HG02885 (cell line): ENCODE results near the gene ASS1.
"Not testable (repeated sequence)": the region's sequence is repeated elsewhere in the genome, so short reads cannot be mapped to it uniquely, and the experiment has no call there.

ENCODE experiments used
- ATAC-seq: cut with Tn5 transposase; IDR thresholded peaks from one replicate; pipeline ENCODE4 v1.9.1; 2021; ENCODE audit warnings: mild to moderate bottlenecking; ENCODE audit not compliant: unreplicated experiment, poor library complexity

The ASS1 gene

GRCh38 chr9:130432796-130433167, 12.0 kb upstream of the ASS1 start:
- ATAC-seq: no peak

GRCh38 chr9:130433168-130433946, 11.4 kb upstream of the ASS1 start:
- ATAC-seq: no peak

GRCh38 chr9:130433947-130434262, 10.9 kb upstream of the ASS1 start:
- ATAC-seq: no peak

- not testable (repeated sequence) for ATAC-seq
Measured at GRCh38 chr9:130434656-130435055, 10.1 kb upstream of the ASS1 start.

DNA sequence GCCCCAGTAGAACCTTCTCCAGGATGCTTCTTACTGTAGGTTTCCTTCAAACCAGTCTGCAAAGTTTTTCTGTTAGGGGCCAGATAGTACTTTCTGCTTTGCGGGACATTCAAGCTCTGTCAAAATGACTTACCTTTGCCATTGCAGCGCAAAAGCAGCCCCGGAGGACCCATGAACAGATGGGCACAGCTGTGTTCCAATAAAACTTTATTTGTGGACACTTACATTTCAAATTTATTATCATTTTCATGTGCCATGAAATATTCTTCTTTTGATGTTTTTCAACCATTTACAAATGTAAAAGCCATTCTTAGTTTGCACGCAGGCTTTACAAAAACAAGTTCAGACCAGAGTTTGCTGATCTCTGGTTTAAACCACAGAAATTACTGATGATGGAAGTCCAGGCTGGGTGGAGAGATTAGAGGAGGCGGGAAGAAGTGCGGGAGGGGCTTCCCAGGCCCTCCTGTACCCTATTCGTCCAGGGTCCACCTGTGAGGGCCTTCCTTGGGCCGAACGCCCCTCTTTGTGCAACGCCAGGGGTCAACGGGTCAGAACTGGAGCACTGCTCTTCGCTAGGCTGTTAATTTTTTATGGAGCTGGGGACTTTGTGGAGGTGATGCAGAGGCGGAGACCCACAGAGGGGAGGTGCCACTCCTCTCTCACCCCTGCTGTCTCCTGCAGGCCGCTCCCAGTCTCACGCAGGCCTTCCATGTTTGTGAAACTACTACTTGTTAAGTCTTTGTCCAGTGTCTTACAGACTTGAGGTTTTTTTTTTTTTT, 7.6 kb upstream of the ASS1 start:
- ATAC-seq: no peak

DNA sequence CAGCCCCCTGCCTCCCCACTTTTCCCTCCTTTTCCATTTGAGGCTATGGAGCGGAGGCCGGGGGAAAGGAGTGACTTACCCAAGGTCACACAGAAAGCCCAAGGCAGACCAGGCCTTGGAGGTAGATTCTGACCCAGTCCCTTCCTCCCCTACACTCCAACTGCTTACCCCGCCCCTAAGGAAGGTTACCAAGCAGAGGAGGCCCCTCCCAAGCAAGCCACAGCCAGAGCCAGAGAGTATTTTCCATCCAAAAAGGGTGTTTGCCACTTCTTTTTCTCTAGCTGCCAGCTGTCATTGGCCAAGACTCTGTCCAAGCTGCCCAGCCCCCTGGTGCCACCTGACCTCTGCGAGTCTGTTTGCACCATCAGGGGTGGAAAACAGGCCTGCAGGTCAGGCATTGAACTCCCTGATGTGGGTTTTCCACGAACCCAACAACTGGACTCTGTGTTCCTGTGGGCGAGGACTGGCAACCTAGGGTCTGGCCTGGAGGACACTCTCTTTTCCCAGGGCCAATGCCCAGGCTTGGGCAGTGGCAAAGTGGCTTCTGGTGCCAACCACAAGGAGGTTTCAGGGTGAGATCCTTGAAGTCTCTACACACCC, 6.3 kb upstream of the ASS1 start:
- ATAC-seq: no peak

DNA sequence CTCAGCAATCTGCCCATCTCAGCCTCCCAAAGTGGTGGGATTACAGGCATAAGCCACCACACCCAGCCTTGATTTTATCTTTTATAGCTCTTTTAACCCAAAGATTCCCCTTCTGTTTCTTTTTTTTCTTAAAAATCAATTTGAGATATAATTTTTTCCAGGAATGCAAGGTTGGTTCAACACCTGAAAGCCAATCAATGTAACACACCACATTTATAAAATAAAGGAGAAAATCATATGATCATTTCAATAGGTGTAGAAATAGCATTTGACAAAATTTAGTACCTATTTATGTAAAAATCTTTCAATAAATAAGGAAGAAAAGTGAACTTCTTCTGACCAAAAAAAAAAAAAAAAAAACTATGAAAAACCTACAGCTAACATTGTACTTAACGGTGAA, 3.7 kb upstream of the ASS1 start:
- no peak for ATAC-seq

GRCh38 chr9:130442746-130443455, 1.9 kb upstream of the ASS1 start:
- no peak for ATAC-seq

GRCh38 chr9:130443456-130443801, 1.3 kb upstream of the ASS1 start:
- ATAC-seq: no peak

GRCh38 chr9:130443840-130444492, 795 bp upstream of the ASS1 start:
- ATAC-seq: no peak

GRCh38 chr9:130445268-130445983, 665 bp downstream of the ASS1 start:
- no peak for ATAC-seq

DNA sequence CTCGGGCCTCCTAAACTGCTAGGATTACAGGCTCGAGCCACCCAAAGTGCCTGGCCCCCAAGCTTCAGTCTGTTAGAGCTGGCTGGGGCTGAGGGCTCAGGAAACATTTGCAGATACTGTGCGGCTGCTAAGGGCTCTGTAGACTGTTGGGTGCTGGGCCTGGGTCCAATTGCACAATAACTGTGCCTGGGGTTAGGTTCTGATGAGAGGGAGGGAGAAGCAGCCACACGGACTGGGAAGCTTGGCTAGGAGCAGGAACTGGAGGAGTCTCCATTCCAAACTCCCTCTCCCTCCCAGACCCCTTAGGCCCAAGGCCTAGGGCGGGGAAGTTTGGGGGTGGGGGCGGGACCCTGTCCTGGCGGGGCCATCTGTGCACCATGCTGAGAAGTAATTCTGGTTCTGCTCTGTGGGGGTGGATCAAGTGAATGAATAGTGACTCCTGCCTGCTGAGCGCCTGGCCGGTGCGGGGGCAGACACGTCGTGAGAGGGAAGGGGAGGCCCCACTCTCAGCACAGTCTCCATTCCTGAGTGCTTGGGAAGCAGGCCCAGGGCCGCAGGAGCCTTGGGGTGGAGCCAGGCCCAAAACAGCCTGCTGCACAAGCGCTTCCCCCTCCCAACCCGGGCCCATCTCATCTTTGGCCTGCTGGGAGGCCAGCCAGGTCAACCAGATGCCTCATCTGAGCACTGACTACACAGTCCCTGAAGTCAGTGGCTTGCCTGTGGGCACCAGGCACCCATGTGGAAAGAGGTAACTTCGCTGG, 1.5 kb downstream of the ASS1 start:
- ATAC-seq: no peak

DNA sequence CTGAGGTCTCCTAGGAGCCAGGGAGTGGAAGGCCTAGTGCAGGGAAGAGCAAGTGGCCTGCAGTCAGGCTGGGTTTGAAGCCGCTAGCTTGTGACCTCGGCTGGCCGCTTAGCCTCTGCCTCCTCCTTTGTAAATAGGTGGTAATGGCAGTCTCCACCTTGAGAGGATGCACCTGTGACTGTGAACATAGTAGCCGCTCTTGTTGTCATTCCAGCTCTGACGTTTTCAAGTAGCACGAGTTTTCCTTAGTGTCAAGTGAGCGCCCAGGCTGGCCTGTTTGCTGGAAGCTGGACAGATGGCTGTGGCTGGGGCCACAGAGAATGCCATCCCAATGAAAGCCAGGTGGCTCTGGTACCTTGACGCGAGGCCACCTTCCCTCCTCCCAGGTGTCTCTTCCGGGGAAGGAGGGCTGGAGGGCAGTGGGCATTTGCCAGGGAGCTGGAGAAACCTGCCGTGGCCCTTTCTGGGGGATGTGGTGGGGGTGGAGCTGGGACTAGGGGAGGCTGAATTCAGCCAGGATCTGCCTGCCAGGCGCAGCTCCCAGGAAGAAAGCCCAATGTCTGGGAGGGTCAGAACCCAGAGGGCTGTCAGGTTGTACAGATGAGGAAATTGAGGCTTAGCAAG, 2.5 kb downstream of the ASS1 start:
- no peak for ATAC-seq

GRCh38 chr9:130448035-130448624, 3.4 kb downstream of the ASS1 start:
- ATAC-seq: no peak

DNA sequence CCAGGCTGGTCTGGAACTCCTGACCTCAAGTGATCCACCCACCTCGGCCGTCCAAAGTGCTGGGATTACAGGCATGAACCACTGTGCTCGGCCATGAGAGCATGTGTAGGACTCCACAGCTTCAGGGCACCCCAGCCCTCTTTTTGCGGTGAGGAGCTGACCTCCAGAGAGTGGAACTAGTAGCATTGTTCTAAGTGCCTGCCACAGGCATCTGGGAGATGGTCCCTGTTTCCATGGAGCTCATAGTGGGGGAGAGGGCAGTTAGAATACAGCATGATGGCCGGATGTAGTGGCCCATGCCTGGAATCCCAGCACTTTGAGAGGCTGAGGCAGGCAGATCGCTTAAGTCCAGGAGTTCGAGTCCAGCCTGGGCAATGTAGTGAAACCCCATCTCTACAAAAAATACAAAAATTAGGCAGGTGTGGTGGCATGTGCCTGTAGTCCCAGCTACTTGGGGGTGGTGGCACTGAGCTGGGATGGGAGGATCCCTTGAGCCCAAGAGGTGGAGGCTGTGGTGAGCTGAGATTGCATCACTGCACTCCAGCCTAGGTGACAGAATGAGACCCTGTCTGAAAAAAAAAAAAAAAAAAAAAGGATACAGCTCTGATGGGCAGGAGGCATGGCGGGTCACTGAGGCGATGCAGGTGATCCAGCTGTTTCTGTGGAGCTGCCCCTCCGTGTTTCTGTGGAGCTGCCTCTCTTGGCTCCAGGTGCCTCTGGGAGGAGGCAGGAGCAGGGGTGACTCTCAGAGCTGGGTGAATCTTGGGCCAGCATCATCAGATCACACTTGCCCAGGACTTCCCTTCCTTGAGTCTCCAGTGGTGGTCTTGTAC, 4.2 kb downstream of the ASS1 start:
- no peak for ATAC-seq

DNA sequence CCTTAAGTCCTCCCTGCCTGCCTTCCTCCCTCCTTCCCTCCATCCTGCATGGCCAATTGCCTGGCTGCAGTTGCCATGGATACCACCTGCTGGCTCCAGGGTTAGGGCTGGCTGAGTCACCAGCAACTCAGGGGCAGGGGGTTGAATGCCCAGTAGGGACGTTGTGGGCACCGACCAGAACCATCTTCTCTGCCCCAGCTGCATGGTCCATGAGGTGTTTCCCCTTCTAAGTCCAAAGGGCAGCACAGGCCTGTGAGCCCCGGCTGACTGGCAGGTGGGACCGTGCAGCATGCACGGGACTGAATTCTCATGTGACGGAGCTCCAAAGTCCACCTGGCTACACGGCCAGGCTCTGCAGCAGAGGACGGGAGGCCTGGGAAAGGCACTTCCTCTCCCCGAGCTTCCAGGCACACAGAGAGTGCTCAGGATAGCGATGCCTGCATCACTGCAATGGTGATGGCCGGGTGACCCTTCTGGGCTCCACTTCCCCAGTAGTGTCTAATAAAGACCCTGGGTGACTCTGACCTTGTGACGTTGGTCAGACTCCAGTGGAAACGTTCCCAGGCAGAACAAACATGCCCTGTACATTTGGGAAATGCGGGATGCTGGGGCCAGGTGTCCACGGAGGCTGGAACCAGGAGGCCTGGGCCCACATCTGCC, 5.7 kb downstream of the ASS1 start:
- no peak for ATAC-seq

DNA sequence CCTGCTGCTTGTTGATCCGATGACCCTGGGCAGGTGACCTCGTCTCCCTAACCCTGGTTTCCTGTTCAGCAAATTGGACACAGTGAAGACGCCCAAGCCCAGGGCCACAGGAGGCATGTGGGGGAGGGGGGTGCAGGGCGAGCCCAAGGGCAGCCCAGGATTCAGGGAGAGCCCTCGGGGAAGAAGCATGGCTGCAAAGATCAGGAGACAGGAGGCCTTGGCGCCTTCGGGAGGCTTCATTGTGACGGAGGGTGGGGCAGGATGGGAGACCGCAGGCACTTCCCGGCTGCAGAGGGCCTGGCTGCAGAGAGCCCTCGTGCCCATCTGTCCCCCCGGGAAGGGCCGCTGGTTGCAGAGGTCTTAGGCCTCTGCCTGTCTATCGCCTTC, 6.2 kb downstream of the ASS1 start:
- ATAC-seq: no peak
